Kidney glomerular epithelial cell (primary cell): ENCODE measurements around the gene GNG5.
"Not testable (repeated sequence)": the region's sequence is repeated elsewhere in the genome, so short reads cannot be mapped to it uniquely, and the experiment has no call there.

Source experiments
- DNase-seq: peaks from one replicate; lab custom pipeline; 2025; lab: John Stamatoyannopoulos, UW

GNG5 gene

GRCh38 chr1:84506002-84506728 lies at the start of gene GNG5, which contains the start of gene SPATA1:
GNG5 (minus strand) TSS chr1:84506581; CDS start chr1:84506091, 490 bp downstream.
SPATA1 (plus strand) TSS chr1:84506386; CDS start chr1:84516360, 9,974 bp downstream.
- peak; percentile 96 for DNase-seq

- DNase-seq = no peak
Measured at GRCh38 chr1:84550826-84551225, 44.4 kb upstream of the GNG5 start.

- no peak for DNase-seq
Measured at GRCh38 chr1:84541679-84542078, 35.3 kb upstream of the GNG5 start.

- DNase-seq = no peak
Measured at GRCh38 chr1:84540759-84541158, 34.4 kb upstream of the GNG5 start.

GRCh38 chr1:84539972-84540371 lies 33.6 kb upstream of the GNG5 start:
- DNase-seq = no peak

- DNase-seq = no peak
Measured at GRCh38 chr1:84538599-84538998, 32.2 kb upstream of the GNG5 start.

GRCh38 chr1:84525779-84526178 lies 19.4 kb upstream of the GNG5 start:
- DNase-seq = no peak

- no peak for DNase-seq
Measured at GRCh38 chr1:84524590-84524989, 18.2 kb upstream of the GNG5 start.

GRCh38 chr1:84510668-84511067 lies 4.3 kb upstream of the GNG5 start:
- no peak for DNase-seq

- DNase-seq = no peak
Measured at GRCh38 chr1:84510165-84510564, 3.8 kb upstream of the GNG5 start.

- DNase-seq = no peak
Measured at GRCh38 chr1:84509029-84509428, 2.6 kb upstream of the GNG5 start.

GRCh38 chr1:84508510-84508909 lies 2.1 kb upstream of the GNG5 start:
- DNase-seq = no peak

- DNase-seq = not testable (repeated sequence)
Measured at GRCh38 chr1:84507887-84508286, 1.5 kb upstream of the GNG5 start.

GRCh38 chr1:84506729-84507453 lies 510 bp upstream of the GNG5 start:
- no peak for DNase-seq

- DNase-seq = peak; percentile 60
Measured at GRCh38 chr1:84505493-84506001, 834 bp downstream of the GNG5 start.

GRCh38 chr1:84504580-84505492 lies 1.5 kb downstream of the GNG5 start:
- DNase-seq = peak; percentile 18

- DNase-seq = no peak
Measured at GRCh38 chr1:84502927-84503326, 3.5 kb downstream of the GNG5 start.

GRCh38 chr1:84497631-84498275 lies 8.6 kb downstream of the GNG5 start:
- no peak for DNase-seq

GRCh38 chr1:84496498-84496897 lies 9.9 kb downstream of the GNG5 start:
- DNase-seq = no peak

GRCh38 chr1:84493747-84494146 lies 12.6 kb downstream of the GNG5 start:
- no peak for DNase-seq

- no peak for DNase-seq
Measured at GRCh38 chr1:84492726-84493125, 13.7 kb downstream of the GNG5 start.

- no peak for DNase-seq
Measured at GRCh38 chr1:84489766-84490165, 16.6 kb downstream of the GNG5 start.
